ENCODE data around the gene HACD1.
"Not testable (repeated sequence)": the region's sequence is repeated elsewhere in the genome, so short reads cannot be mapped to it uniquely, and the experiment has no call there.

The HACD1 gene

GRCh38 chr10:17640331-17640816 lies 23.2 kb upstream of the HACD1 start:
- Histone ChIP-seq H3K4me1 (ENCODE audit: control insufficient read depth, insufficient read depth, low read length) (peaks cover 13% of the 10 kb centered on the region), H3K27me3 (ENCODE audit: control insufficient read depth, insufficient read depth, low read length) (no peaks in the 10 kb centered on the region), H3K9me3 (replicated peaks; ENCODE audit: low read length) (no peaks in the 10 kb centered on the region), H3K9ac (ENCODE audit: low read depth, low read length) (no peak overlapping the region), H3K4me2 (ENCODE audit: low read length) (no peak overlapping the region), H3K4me3 (ENCODE audit: low read length) (no peak overlapping the region), H3K36me3 (ENCODE audit: insufficient read depth, low read length) (no peaks in the 10 kb centered on the region)

- no peak overlapping the region for H3K4me3 ChIP-seq (ENCODE audit: low read length)
Measured at GRCh38 chr10:17637869-17638268, 20.7 kb upstream of the HACD1 start.

GRCh38 chr10:17633353-17633752 lies 16.2 kb upstream of the HACD1 start:
- H3K9me3 ChIP-seq (replicated peaks; ENCODE audit: low read length): no peaks in the 10 kb centered on the region
- no peak overlapping the region for H3K4me2 ChIP-seq (ENCODE audit: low read length)
- H3K36me3 ChIP-seq (ENCODE audit: insufficient read depth, low read length): no peaks in the 10 kb centered on the region
- H3K4me3 ChIP-seq (ENCODE audit: low read length): no peak overlapping the region
- no peak overlapping the region for H3K9ac ChIP-seq (ENCODE audit: low read depth, low read length)
- H3K27me3 ChIP-seq (ENCODE audit: control insufficient read depth, insufficient read depth, low read length): no peaks in the 10 kb centered on the region
- no peaks in the 10 kb centered on the region for H3K4me1 ChIP-seq (ENCODE audit: control insufficient read depth, insufficient read depth, low read length)

More at GRCh38 chr10:17637869-17638268, 20.7 kb upstream of the HACD1 start:
- no peaks in the 10 kb centered on the region for H3K9me3 ChIP-seq (replicated peaks; ENCODE audit: low read length)
- H3K36me3 ChIP-seq (ENCODE audit: insufficient read depth, low read length): no peaks in the 10 kb centered on the region
- H3K27me3 ChIP-seq (ENCODE audit: control insufficient read depth, insufficient read depth, low read length): no peaks in the 10 kb centered on the region
- H3K9ac ChIP-seq (ENCODE audit: low read depth, low read length): no peak overlapping the region
- no peak overlapping the region for H3K4me2 ChIP-seq (ENCODE audit: low read length)
- peaks cover 12% of the 10 kb centered on the region for H3K4me1 ChIP-seq (ENCODE audit: control insufficient read depth, insufficient read depth, low read length)

GRCh38 chr10:17632590-17632989 lies 15.4 kb upstream of the HACD1 start:
- not testable (repeated sequence) for H3K9ac ChIP-seq (ENCODE audit: low read depth, low read length); H3K9me3 ChIP-seq (replicated peaks; ENCODE audit: low read length); H3K4me3 ChIP-seq (ENCODE audit: low read length); H3K27me3 ChIP-seq (ENCODE audit: control insufficient read depth, insufficient read depth, low read length); H3K4me1 ChIP-seq (ENCODE audit: control insufficient read depth, insufficient read depth, low read length); H3K36me3 ChIP-seq (ENCODE audit: insufficient read depth, low read length); H3K4me2 ChIP-seq (ENCODE audit: low read length)

- Histone ChIP-seq H3K9ac (ENCODE audit: low read depth, low read length) (no peak overlapping the region), H3K4me2 (ENCODE audit: low read length) (no peak overlapping the region), H3K4me1 (ENCODE audit: control insufficient read depth, insufficient read depth, low read length) (peaks cover 2% of the 10 kb centered on the region), H3K36me3 (ENCODE audit: insufficient read depth, low read length) (no peaks in the 10 kb centered on the region), H3K27me3 (ENCODE audit: control insufficient read depth, insufficient read depth, low read length) (peaks cover 13% of the 10 kb centered on the region), H3K9me3 (replicated peaks; ENCODE audit: low read length) (no peaks in the 10 kb centered on the region), H3K4me3 (ENCODE audit: low read length) (no peak overlapping the region)
Measured at GRCh38 chr10:17626656-17627055, 9.5 kb upstream of the HACD1 start.

- Histone ChIP-seq H3K27me3 (ENCODE audit: control insufficient read depth, insufficient read depth, low read length) (peaks cover 13% of the 10 kb centered on the region), H3K4me3 (ENCODE audit: low read length) (no peak overlapping the region), H3K9me3 (replicated peaks; ENCODE audit: low read length) (no peaks in the 10 kb centered on the region), H3K4me1 (ENCODE audit: control insufficient read depth, insufficient read depth, low read length) (peaks cover 2% of the 10 kb centered on the region), H3K4me2 (ENCODE audit: low read length) (no peak overlapping the region), H3K9ac (ENCODE audit: low read depth, low read length) (no peak overlapping the region), H3K36me3 (ENCODE audit: insufficient read depth, low read length) (no peaks in the 10 kb centered on the region)
Measured at GRCh38 chr10:17624996-17625395, 7.8 kb upstream of the HACD1 start.

GRCh38 chr10:17622061-17622460 lies 4.9 kb upstream of the HACD1 start:
- peaks cover 4% of the 10 kb centered on the region for H3K4me1 ChIP-seq (ENCODE audit: control insufficient read depth, insufficient read depth, low read length)
- peak overlapping the region; percentile 14 for H3K4me2 ChIP-seq (ENCODE audit: low read length)
- H3K9me3 ChIP-seq (replicated peaks; ENCODE audit: low read length): no peaks in the 10 kb centered on the region
- no peak overlapping the region for H3K4me3 ChIP-seq (ENCODE audit: low read length)
- no peaks in the 10 kb centered on the region for H3K36me3 ChIP-seq (ENCODE audit: insufficient read depth, low read length)
- H3K9ac ChIP-seq (ENCODE audit: low read depth, low read length): no peak overlapping the region
- peaks cover 13% of the 10 kb centered on the region for H3K27me3 ChIP-seq (ENCODE audit: control insufficient read depth, insufficient read depth, low read length)

- Histone ChIP-seq H3K9me3 (replicated peaks; ENCODE audit: low read length) (no peaks in the 10 kb centered on the region), H3K4me3 (ENCODE audit: low read length) (peak overlapping the region; percentile 95), H3K9ac (ENCODE audit: low read depth, low read length) (peak overlapping the region; percentile 81), H3K4me1 (ENCODE audit: control insufficient read depth, insufficient read depth, low read length) (peaks cover 2% of the 10 kb centered on the region), H3K36me3 (ENCODE audit: insufficient read depth, low read length) (no peaks in the 10 kb centered on the region), H3K27me3 (ENCODE audit: control insufficient read depth, insufficient read depth, low read length) (no peaks in the 10 kb centered on the region), H3K4me2 (ENCODE audit: low read length) (peak overlapping the region; percentile 85)
Measured at GRCh38 chr10:17616403-17617030, 657 bp downstream of the HACD1 start.

- no peak overlapping the region for H3K4me2 ChIP-seq (ENCODE audit: low read length)
- no peak overlapping the region for H3K4me3 ChIP-seq (ENCODE audit: low read length)
- H3K9ac ChIP-seq (ENCODE audit: low read depth, low read length): no peak overlapping the region
- H3K27me3 ChIP-seq (ENCODE audit: control insufficient read depth, insufficient read depth, low read length): no peaks in the 10 kb centered on the region
- no peaks in the 10 kb centered on the region for H3K9me3 ChIP-seq (replicated peaks; ENCODE audit: low read length)
- no peaks in the 10 kb centered on the region for H3K36me3 ChIP-seq (ENCODE audit: insufficient read depth, low read length)
- H3K4me1 ChIP-seq (ENCODE audit: control insufficient read depth, insufficient read depth, low read length): no peaks in the 10 kb centered on the region
Measured at GRCh38 chr10:17609523-17610079, 7.6 kb downstream of the HACD1 start.

GRCh38 chr10:17607603-17608332 lies 9.4 kb downstream of the HACD1 start:
- Histone ChIP-seq H3K9me3 (replicated peaks; ENCODE audit: low read length) (no peaks in the 10 kb centered on the region), H3K27me3 (ENCODE audit: control insufficient read depth, insufficient read depth, low read length) (no peaks in the 10 kb centered on the region), H3K9ac (ENCODE audit: low read depth, low read length) (no peak overlapping the region), H3K4me1 (ENCODE audit: control insufficient read depth, insufficient read depth, low read length) (no peaks in the 10 kb centered on the region), H3K36me3 (ENCODE audit: insufficient read depth, low read length) (peaks cover 9% of the 10 kb centered on the region), H3K4me2 (ENCODE audit: low read length) (peak overlapping the region; percentile 40), H3K4me3 (ENCODE audit: low read length) (no peak overlapping the region)

- no peak overlapping the region for H3K4me3 ChIP-seq (ENCODE audit: low read length)
Measured at GRCh38 chr10:17607060-17607459, 10.1 kb downstream of the HACD1 start.

More at GRCh38 chr10:17607060-17607459, 10.1 kb downstream of the HACD1 start:
- Histone ChIP-seq H3K9me3 (replicated peaks; ENCODE audit: low read length) (no peaks in the 10 kb centered on the region), H3K4me2 (ENCODE audit: low read length) (no peak overlapping the region), H3K9ac (ENCODE audit: low read depth, low read length) (no peak overlapping the region), H3K36me3 (ENCODE audit: insufficient read depth, low read length) (peaks cover 9% of the 10 kb centered on the region), H3K4me1 (ENCODE audit: control insufficient read depth, insufficient read depth, low read length) (no peaks in the 10 kb centered on the region), H3K27me3 (ENCODE audit: control insufficient read depth, insufficient read depth, low read length) (no peaks in the 10 kb centered on the region)
